NCI-H2196 treated with DMSO at 0.1 percent for 48 hours (cell line): ENCODE measurements around the gene FOXG1.

Experiments
- DNase-seq: peaks from one replicate; lab custom pipeline; 2025; ENCODE audit not compliant: unreplicated experiment; lab: John Stamatoyannopoulos, UW

Gene FOXG1

GRCh38 chr14:28761438-28762291, 4.9 kb upstream of the FOXG1 start:
- no peak for DNase-seq

- DNase-seq: no peak
These were observed 4.2 kb upstream of the FOXG1 start for GRCh38 chr14:28762303-28762954.

- DNase-seq: no peak
These were observed 3.6 kb upstream of the FOXG1 start for GRCh38 chr14:28762955-28763326.

GRCh38 chr14:28763751-28764256, 2.8 kb upstream of the FOXG1 start:
- DNase-seq: no peak

- DNase-seq: no peak
These were observed 2.1 kb upstream of the FOXG1 start for GRCh38 chr14:28764257-28765160.

- no peak for DNase-seq
These were observed 1.3 kb upstream of the FOXG1 start for GRCh38 chr14:28765169-28765830.

GRCh38 chr14:28765831-28766468, 637 bp upstream of the FOXG1 start:
- no peak for DNase-seq

- no peak for DNase-seq
These were observed 654 bp downstream of the FOXG1 start for GRCh38 chr14:28767030-28767852.

GRCh38 chr14:28767853-28768741, 1.5 kb downstream of the FOXG1 start:
- no peak for DNase-seq

GRCh38 chr14:28769276-28769880, 2.8 kb downstream of the FOXG1 start:
- no peak for DNase-seq

- no peak for DNase-seq
These were observed 3.5 kb downstream of the FOXG1 start for GRCh38 chr14:28770061-28770460.

- DNase-seq: no peak
These were observed 4.0 kb downstream of the FOXG1 start for GRCh38 chr14:28770630-28771029.

GRCh38 chr14:28771168-28771567, 4.6 kb downstream of the FOXG1 start:
- DNase-seq: no peak

- no peak for DNase-seq
These were observed 6.0 kb downstream of the FOXG1 start for GRCh38 chr14:28772613-28773012.

GRCh38 chr14:28773176-28773575, 6.6 kb downstream of the FOXG1 start:
- no peak for DNase-seq

GRCh38 chr14:28773861-28774691, 7.5 kb downstream of the FOXG1 start:
- no peak for DNase-seq
